Muscle layer of colon (tissue), 2 donors: Measurements from ENCODE around the gene NDUFS2.
A peak's percentile ranks its signal among the peaks of the same experiment; 100 is the strongest.

Source experiments
- H3K27ac ChIP-seq: one replicate; pipeline ENCODE4 v1.7.0; 2013; ENCODE audit warnings: low read depth, mild to moderate bottlenecking, low read length, moderate library complexity
- H3K27me3 ChIP-seq, 2 donors: one replicate each; pipeline ENCODE4 v1.7.0; 2013; ENCODE audit warnings: low read length in 2 of 2, mild to moderate bottlenecking in 2 of 2; ENCODE audit not compliant: insufficient read depth in 2 of 2, control insufficient read depth in 1 of 2
- H3K36me3 ChIP-seq: one replicate; pipeline ENCODE4 v1.7.0; 2013; ENCODE audit warnings: mild to moderate bottlenecking, low read length; ENCODE audit not compliant: insufficient read depth
- H3K4me1 ChIP-seq: one replicate; pipeline ENCODE4 v1.7.0; 2013; ENCODE audit warnings: mild to moderate bottlenecking, low read length; ENCODE audit not compliant: insufficient read depth
- H3K4me3 ChIP-seq, 2 donors: one replicate each; pipeline ENCODE4 v1.7.0; 2013; ENCODE audit warnings: low read length in 2 of 2, low read depth in 1 of 2, mild to moderate bottlenecking in 1 of 2, moderate library complexity in 1 of 2
- H3K9ac ChIP-seq: one replicate; pipeline ENCODE4 v1.7.0; 2013; ENCODE audit warnings: low read length
- H3K9me3 ChIP-seq: one replicate; pipeline ENCODE4 v1.7.0; 2013; ENCODE audit warnings: mild to moderate bottlenecking, low read length
- donor health status: abdominal sarcoma.
- donor health status: Adenocarcinoma of cecum.

The NDUFS2 gene

DNA sequence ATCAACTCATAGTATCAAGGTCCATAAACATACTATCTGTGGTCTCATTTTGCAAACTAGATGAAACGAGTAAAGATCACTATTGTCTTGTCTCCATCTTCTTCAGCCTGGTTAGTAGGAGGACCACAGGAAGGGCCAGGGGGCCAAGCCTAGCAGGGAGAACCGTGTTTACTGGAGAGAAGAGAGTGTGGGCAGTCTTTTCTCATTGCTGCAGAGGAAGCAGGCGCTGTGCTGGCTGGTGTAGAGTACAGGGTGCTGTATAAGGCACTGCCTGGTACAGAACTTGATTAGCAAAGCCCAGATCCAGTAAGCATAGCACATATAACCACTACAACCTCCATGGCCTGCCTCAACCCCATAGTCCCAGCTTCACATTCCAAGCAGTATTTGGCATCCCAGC, 14.9 kb upstream of the NDUFS2 start:
- Histone ChIP-seq H3K4me3 (no peak overlapping the region), H3K4me1 (no peaks in the 10 kb centered on the region), H3K36me3 (no peaks in the 10 kb centered on the region), H3K9ac (no peak overlapping the region), H3K27me3 (no peaks in the 10 kb centered on the region), H3K27ac (no peak overlapping the region), H3K9me3 (no peaks in the 10 kb centered on the region)

DNA sequence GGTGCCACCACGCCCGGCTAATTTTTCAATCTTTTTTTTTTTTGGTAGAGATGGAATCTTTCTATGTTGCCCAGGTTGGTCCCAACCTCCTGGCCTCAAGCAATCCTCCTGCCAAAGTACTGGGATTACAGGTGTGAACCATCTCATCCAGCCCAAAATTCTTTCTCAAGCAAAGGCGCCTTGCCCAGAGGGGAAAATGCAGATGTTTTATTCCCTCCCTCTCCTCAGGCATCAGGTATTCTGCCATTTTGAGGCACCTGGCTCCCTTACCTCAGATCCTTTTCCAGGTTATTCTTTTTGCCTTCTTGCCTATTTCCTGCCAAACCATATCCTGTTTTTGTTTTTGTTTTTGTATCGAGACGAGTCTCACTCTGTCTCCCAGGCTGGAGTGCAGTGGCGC, 13.8 kb upstream of the NDUFS2 start:
- H3K9me3 ChIP-seq, result no peaks in the 10 kb centered on the region
- no peaks in the 10 kb centered on the region for H3K27me3 ChIP-seq
- H3K4me1 ChIP-seq, result peaks cover 5% of the 10 kb centered on the region
- H3K9ac ChIP-seq, result no peak overlapping the region
- H3K36me3 ChIP-seq, result no peaks in the 10 kb centered on the region
- H3K4me3 ChIP-seq, result no peak overlapping the region
- no peak overlapping the region for H3K27ac ChIP-seq

DNA sequence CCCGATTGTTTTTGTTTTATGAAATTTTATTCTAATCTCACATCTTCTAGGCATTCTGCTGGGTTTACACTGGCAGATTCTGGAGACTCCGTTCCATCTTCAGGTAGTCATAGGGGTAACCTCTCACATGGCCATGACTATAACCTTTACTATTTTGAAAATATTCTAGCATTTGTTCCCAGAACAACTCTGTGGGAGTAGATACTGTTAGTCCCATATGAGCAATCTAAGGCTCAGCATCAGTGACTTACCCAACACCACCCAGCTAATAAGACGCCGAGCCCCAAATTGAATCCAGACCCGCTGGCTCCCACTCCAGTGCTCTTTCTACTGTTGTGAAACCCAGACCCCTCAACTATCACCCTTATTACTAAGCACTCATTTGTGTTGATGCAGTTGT, 13.1 kb upstream of the NDUFS2 start:
- Histone ChIP-seq H3K4me1 (peaks cover 5% of the 10 kb centered on the region), H3K9ac (no peak overlapping the region)

DNA sequence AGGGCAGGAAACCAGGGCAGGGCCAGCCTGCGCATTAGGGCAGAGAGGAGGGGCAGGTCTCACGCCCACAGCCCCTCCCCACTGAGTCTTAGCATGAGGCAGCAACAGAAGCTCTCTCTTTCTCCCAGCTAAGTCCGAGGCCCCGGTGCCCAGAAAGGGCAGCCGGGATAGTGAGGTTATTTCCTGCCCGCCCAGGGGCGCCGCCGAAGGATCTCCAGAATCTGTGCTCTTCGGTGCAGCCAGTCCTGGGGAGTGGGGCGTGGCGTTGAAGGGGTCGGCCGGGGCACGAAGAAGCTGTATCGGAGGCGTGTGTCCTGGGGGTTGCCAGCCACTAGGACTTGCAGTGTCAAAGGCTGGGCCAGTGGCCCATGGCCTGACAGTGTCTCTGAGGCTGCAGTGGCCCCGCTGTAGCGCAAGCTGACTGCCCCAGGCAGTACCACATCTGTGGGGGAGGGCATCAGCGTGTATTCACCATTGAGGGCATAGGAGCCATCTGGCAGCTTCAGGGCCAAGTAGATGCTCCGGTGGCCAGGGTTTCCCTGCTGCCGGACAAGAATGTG, 11.1 kb upstream of the NDUFS2 start:
- Histone ChIP-seq H3K4me3 (no peak overlapping the region), H3K27me3 (no peaks in the 10 kb centered on the region), H3K9ac (no peak overlapping the region), H3K9me3 (no peaks in the 10 kb centered on the region), H3K27ac (no peak overlapping the region), H3K36me3 (peaks cover 9% of the 10 kb centered on the region), H3K4me1 (peaks cover 7% of the 10 kb centered on the region)

More for the DNA sequence above, 13.1 kb upstream of the NDUFS2 start:
- H3K27me3 ChIP-seq, result no peaks in the 10 kb centered on the region
- H3K27ac ChIP-seq, result no peak overlapping the region
- no peaks in the 10 kb centered on the region for H3K9me3 ChIP-seq
- H3K4me3 ChIP-seq, result no peak overlapping the region
- H3K36me3 ChIP-seq, result no peaks in the 10 kb centered on the region

DNA sequence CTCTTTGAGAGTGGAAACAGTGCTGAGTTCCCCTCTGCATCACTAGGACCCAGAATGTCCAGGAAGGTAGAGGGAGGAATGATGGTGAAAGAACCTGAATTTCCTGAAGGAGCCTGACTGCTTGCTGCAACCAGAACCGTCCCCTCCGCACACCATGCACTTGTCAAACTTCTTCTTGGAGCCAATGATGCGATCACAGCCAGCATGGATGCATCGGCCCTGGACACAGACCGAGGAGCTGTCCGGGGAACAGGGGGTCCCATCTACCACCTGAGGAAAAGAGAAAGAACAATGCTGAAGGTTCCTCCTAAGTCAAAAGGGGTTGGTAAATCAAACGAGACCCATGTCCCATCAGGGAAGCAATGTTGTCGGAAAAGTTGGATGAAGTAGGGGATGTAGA, 10.2 kb upstream of the NDUFS2 start:
- Histone ChIP-seq H3K27ac (no peak overlapping the region), H3K27me3 (no peaks in the 10 kb centered on the region), H3K4me1 (peaks cover 16% of the 10 kb centered on the region), H3K9ac (no peak overlapping the region), H3K36me3 (peaks cover 9% of the 10 kb centered on the region), H3K9me3 (no peaks in the 10 kb centered on the region), H3K4me3 (no peak overlapping the region)

DNA sequence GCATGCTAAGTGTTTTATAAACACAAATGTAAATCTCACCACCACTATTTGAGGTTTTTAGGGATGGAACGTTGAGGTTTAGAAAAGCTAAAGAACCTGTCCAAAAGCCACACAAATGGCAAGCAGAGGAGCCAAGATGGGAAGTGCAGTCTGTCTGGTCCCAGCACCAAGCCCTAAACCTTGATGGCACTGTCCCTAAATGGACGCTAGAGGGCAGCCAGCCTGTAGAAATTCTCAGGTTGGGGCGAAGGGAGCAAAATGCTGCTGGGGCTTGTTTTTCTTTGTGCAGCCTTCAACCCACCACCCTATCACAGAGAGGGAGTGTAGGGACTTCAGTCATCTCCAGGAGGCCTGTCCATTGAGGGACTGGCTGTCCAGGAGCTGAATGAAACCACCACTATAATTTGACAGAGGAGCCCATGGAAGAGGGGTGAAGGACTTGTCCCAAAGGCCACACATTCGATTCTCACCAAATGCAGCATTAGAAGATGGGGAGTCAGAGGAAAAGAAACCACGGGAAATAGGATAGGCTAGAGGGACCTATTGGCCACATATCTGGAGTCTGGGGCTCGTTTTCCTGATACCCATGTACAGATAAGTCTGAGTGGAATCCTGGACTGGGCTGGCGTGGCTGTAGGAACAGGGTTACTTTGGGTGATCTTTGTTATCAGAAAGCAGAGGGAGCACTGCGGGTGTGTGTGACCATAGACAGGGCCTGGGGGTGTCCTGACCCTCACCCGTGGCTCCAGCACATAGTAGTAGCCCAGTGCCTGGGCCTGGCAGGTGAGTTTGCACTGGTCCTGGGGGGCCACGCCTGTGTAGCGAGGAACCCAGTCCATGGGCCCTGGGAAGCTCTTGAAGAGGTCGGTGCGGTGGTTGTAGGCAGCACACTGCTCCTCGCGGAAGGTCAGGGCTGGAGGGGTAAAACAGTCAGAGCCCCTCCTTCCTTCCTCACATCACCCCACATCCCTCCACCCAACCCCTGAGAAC, 9.4 kb upstream of the NDUFS2 start:
- Histone ChIP-seq H3K27ac (no peak overlapping the region), H3K4me3 (no peak overlapping the region), H3K4me1 (peaks cover 24% of the 10 kb centered on the region), H3K9ac (no peak overlapping the region), H3K9me3 (no peaks in the 10 kb centered on the region), H3K36me3 (peaks cover 9% of the 10 kb centered on the region), H3K27me3 (no peaks in the 10 kb centered on the region)

DNA sequence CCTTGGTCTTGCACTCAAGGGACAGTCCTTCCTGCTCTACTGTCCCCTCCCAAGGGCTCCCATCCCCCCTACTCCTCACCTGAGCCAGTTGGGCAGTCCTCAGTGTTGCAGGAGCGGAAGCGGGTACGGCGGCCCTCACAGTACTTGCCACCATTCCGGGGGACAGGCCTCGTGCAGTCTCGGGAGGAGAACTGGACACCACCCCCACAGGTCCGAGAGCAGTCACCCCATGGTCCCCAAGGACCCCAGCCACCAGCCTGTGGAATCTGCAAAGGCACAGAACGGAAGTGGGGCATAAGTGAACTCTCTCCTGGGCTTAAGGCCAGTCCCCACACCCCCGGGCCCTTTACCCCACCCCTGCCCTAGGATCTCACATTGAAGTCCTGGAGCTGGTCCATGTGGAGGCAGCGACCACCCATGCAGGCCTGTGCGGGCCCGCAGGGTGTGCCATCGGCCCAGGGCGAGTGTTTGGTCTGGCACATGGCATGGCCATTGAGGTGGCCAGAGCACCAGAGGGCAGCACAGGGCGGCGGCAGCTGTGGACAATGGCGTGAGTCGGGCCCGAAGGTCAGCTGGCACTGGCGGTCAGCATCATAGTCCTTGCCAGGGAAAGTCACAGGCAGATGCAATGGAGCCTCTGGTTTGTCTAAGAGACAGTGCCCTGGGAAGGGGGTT, 8.5 kb upstream of the NDUFS2 start:
- H3K4me1 ChIP-seq, result peaks cover 33% of the 10 kb centered on the region
- no peaks in the 10 kb centered on the region for H3K9me3 ChIP-seq
- H3K27me3 ChIP-seq, result no peaks in the 10 kb centered on the region
- peaks cover 9% of the 10 kb centered on the region for H3K36me3 ChIP-seq
- no peak overlapping the region for H3K9ac ChIP-seq
- no peak overlapping the region for H3K4me3 ChIP-seq
- H3K27ac ChIP-seq, result no peak overlapping the region

DNA sequence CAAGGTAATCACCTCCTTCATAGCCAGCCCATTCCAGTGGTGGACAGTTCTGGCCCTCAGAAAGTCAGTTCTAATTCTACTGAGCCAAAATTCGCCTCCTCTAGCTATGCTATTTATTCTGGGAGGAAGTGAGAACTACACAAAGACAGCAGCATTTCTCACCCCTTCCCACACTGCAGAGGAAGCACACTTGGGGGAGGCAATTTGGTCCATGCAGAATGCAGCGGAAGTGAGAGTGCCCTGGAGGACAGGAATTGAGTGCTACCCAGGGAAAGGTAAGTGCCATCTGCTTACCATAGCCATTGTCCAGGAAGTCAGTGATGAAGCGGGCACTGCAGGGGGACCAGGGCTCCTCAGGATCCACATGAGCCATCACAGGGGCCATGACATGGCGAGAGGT, 7.0 kb upstream of the NDUFS2 start:
- Histone ChIP-seq H3K27ac (no peak overlapping the region), H3K9ac (no peak overlapping the region), H3K4me3 (no peak overlapping the region), H3K4me1 (peaks cover 48% of the 10 kb centered on the region), H3K36me3 (peaks cover 9% of the 10 kb centered on the region), H3K27me3 (no peaks in the 10 kb centered on the region), H3K9me3 (no peaks in the 10 kb centered on the region)

DNA sequence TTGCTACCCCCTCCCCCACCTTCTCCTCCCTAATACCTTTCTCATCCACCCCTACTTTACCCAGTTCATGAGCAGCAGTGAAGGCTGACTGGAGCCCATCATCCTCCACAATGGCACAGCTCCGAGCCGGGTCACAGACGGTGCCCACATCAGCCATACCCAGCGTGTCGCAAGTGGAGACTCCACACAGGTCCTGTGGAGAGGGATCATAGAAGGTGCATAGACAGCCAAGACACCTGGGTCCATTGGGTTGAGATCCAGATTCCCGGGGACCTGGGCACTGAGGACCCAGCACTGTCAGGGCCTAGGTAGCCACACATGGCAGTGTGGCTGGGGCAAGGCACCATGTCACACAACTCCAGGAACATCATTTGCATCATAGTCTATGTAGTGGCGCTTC, 6.1 kb upstream of the NDUFS2 start:
- H3K36me3 ChIP-seq, result peaks cover 9% of the 10 kb centered on the region
- no peaks in the 10 kb centered on the region for H3K27me3 ChIP-seq
- no peak overlapping the region for H3K27ac ChIP-seq
- H3K9me3 ChIP-seq, result no peaks in the 10 kb centered on the region
- no peak overlapping the region for H3K9ac ChIP-seq
- no peak overlapping the region for H3K4me3 ChIP-seq
- peaks cover 58% of the 10 kb centered on the region for H3K4me1 ChIP-seq

DNA sequence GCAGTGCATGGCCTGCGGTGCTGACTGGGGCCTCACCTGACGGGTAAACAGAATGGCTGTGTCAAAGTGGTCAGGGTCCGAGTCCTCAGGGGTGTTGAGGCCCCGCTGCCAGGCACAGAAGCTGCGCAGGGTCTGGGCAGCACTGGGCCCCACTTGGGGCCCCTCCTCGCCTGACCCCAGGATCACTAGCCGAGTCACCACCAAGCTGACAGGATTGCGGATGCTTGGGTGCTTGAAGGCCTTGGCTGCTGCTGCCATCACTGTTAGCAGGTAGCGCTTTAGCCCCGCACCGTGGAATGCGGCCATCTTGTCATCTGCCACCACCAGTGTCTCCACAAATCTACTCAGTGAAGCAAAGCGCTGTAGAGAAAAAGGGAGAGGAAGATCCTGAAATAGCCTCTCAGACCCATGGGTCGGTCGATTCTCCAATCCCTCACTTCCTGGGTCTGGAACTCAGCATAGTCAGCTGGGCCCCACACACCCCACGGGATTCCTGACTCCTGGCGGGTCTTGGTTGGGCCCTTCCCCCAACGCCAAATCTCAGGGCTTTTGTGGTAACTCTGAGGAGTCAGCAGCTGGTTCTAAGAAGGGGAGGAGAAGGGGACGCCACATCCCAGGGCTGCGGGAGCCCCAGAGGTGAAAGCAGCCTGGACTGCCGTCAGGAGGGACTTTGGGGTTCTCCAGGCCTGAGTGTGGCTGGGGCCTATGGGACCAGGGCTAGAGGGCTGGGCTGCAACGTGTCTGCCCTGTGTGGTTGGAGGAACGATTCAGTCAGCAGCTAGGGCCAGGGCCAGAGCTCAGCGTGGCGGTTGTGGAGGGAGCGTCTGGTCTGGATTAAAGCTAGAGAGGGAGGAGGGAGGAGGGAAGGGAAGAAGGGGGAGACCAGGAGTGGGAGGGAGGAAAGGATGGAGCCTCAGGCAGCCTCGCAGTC, 5.4 kb upstream of the NDUFS2 start:
- Histone ChIP-seq H3K27me3 (no peaks in the 10 kb centered on the region), H3K9me3 (no peaks in the 10 kb centered on the region), H3K27ac (peak overlapping the region; percentile 81), H3K36me3 (peaks cover 9% of the 10 kb centered on the region), H3K4me3 (peak overlapping the region in 1 of 2 donors; percentile 53), H3K4me1 (peaks cover 64% of the 10 kb centered on the region), H3K9ac (peak overlapping the region; percentile 50)
